Neural cell (in vitro differentiated cells): ENCODE results near the gene ARMC12. TPM values are rescaled to one million over a fixed set of nuclear protein-coding genes. Genes with fewer than 3 reads are reported as not detected.

ENCODE experiments used
- H2AFZ ChIP-seq: fragments of 200-600, 300-800 bp; sonication (generic), shearing (Covaris generic); 2 replicates; pipeline ENCODE4 v1.6.0; 2014; ENCODE audit warnings: low read depth, mild to moderate bottlenecking, antibody characterized with exemption, low read length, moderate library complexity
- H3F3A ChIP-seq: fragments of 200-600 bp; shearing (Covaris generic); 2 replicates; pipeline ENCODE4 v1.6.1; 2016; ENCODE audit warnings: mild to moderate bottlenecking, moderate library complexity, mixed read lengths, antibody characterized with exemption, low read length; ENCODE audit not compliant: insufficient read depth, poor library complexity, severe bottlenecking
- H3K27ac ChIP-seq: fragments of 200-600, 300-800 bp; sonication (generic), shearing (Covaris generic); 2 replicates; pipeline ENCODE4 v1.5.1; 2014; ENCODE audit warnings: mild to moderate bottlenecking, low read length, moderate library complexity
- H3K27me3 ChIP-seq: fragments of 300-800, 200-600 bp; sonication (generic), shearing (Covaris generic); 2 replicates; pipeline ENCODE4 v1.6.0; 2014; ENCODE audit warnings: mild to moderate bottlenecking, low read depth, low read length, moderate library complexity; ENCODE audit not compliant: insufficient read depth
- H3K36me3 ChIP-seq: fragments of 300-800, 200-600 bp; sonication (generic), shearing (Covaris generic); 2 replicates; pipeline ENCODE4 v1.5.1; 2014; ENCODE audit warnings: mild to moderate bottlenecking, antibody characterized with exemption, low read length, moderate library complexity; ENCODE audit not compliant: insufficient read depth
- H3K4me2 ChIP-seq: fragments of 300-800, 200-600 bp; sonication (generic), shearing (Covaris generic); 2 replicates; pipeline ENCODE4 v1.6.0; 2014; ENCODE audit warnings: mild to moderate bottlenecking, low read length
- H3K4me3 ChIP-seq: fragments of 300-800, 200-600 bp; sonication (generic), shearing (Covaris generic); 2 replicates; pipeline ENCODE4 v1.5.1; 2014; ENCODE audit warnings: mild to moderate bottlenecking, low read length, moderate library complexity
- H3K79me2 ChIP-seq: fragments of 200-600 bp; shearing (Covaris generic); replicated peaks from 2 replicates; pipeline ENCODE4 v1.6.0; 2014; ENCODE audit warnings: mild to moderate bottlenecking, low read length, moderate library complexity; ENCODE audit not compliant: insufficient read depth
- H3K9ac ChIP-seq: fragments of 300-800, 200-600 bp; sonication (generic), shearing (Covaris generic); 2 replicates; pipeline ENCODE4 v1.6.1; 2016; ENCODE audit warnings: mild to moderate bottlenecking, low read length, mixed read lengths
- H3K9me2 ChIP-seq: fragments of 200-600 bp; shearing (Covaris generic); 2 replicates; pipeline ENCODE4 v1.6.1; 2016; ENCODE audit warnings: mild to moderate bottlenecking, low read length, mixed read lengths; ENCODE audit not compliant: insufficient read depth
- H3K9me3 ChIP-seq: fragments of 200-600, 300-800 bp; sonication (generic), shearing (Covaris generic); 2 replicates; pipeline ENCODE4 v1.6.1; 2016; ENCODE audit warnings: mild to moderate bottlenecking, mixed run types, low read length, moderate library complexity, mixed read lengths
- H4K20me1 ChIP-seq: fragments of 200-600 bp; shearing (Covaris generic); 2 replicates; pipeline ENCODE4 v1.6.1; 2016; ENCODE audit warnings: mild to moderate bottlenecking, mixed run types; ENCODE audit not compliant: insufficient read depth
- RAD21 ChIP-seq: fragments of 450-650 bp; conservative IDR thresholded peaks from 2 replicates; pipeline ENCODE4 v1.6.1; 2014; ENCODE audit warnings: antibody characterized with exemption, mild to moderate bottlenecking, moderate library complexity
- TAF1 ChIP-seq: IDR thresholded peaks from 2 replicates; pipeline ENCODE4 v1.6.1; 2012; ENCODE audit warnings: low read depth
- polyA plus RNA-seq: library from polyadenylated mRNA; depleted of rRNA; stranded (reverse); fragments of >200 nt; gene quantifications from 2 replicates; pipeline ENCODE4 v1.2.3, GENCODE V29; 2014
- TF ChIP-seq, protein P1 (sequence below): IDR thresholded peaks from 2 replicates; pipeline ENCODE4 v1.6.1; 2012; ENCODE audit warnings: borderline replicate concordance
- TF ChIP-seq, protein P2 (sequence below): fragments of 450-650 bp; IDR thresholded peaks from 2 replicates; pipeline ENCODE4 v1.5.1; 2014; ENCODE audit warnings: antibody characterized with exemption, mild to moderate bottlenecking, moderate library complexity; ENCODE audit not compliant: poor library complexity, severe bottlenecking

The ARMC12 gene
- polyA plus RNA-seq, 1 donor from 2014 or later, result 2.2 TPM

DNA sequence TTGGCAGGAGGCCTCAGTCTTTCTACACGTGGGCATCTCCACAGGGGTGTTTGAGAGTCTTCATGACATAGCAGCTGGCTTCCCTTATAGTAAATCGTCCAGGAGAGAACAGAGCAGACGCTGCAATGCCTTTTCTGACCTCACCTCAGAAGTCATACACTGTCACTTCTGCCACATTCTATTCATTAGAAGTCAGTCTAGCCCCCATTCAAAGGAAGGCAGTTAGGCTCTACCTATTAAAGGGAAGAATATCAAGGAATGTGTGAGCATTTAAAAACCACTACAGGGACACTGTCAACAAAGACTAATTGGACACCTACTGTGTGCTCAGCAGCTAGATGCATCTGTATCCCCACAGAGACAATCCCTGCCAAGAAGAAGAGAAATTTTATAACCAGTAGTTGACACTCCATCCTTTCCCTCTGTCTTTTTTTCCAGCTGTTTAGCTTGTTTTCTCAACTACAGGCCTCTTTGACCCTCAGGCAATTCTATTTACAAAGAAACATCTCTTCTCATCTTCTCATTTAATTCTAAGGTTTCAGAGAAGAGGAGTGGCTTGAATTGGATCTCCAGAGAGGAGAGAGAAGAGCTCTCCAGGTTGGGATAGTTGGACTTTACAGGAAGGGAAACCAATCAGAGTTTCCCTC is 18.6 kb downstream of the ARMC12 start:
- H3K9me3 ChIP-seq, result no peaks in the 10 kb centered on the region
- no peak overlapping the region for H3K4me2 ChIP-seq
- no peaks in the 10 kb centered on the region for H3K36me3 ChIP-seq
- TF ChIP-seq, protein P1, sequence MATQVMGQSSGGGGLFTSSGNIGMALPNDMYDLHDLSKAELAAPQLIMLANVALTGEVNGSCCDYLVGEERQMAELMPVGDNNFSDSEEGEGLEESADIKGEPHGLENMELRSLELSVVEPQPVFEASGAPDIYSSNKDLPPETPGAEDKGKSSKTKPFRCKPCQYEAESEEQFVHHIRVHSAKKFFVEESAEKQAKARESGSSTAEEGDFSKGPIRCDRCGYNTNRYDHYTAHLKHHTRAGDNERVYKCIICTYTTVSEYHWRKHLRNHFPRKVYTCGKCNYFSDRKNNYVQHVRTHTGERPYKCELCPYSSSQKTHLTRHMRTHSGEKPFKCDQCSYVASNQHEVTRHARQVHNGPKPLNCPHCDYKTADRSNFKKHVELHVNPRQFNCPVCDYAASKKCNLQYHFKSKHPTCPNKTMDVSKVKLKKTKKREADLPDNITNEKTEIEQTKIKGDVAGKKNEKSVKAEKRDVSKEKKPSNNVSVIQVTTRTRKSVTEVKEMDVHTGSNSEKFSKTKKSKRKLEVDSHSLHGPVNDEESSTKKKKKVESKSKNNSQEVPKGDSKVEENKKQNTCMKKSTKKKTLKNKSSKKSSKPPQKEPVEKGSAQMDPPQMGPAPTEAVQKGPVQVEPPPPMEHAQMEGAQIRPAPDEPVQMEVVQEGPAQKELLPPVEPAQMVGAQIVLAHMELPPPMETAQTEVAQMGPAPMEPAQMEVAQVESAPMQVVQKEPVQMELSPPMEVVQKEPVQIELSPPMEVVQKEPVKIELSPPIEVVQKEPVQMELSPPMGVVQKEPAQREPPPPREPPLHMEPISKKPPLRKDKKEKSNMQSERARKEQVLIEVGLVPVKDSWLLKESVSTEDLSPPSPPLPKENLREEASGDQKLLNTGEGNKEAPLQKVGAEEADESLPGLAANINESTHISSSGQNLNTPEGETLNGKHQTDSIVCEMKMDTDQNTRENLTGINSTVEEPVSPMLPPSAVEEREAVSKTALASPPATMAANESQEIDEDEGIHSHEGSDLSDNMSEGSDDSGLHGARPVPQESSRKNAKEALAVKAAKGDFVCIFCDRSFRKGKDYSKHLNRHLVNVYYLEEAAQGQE, result no peak
- TF ChIP-seq TAF1, result no peak
- no peaks in the 10 kb centered on the region for H3K9me2 ChIP-seq
- no peak overlapping the region for H2AFZ ChIP-seq
- no peak overlapping the region for H3K27ac ChIP-seq
- H3K4me3 ChIP-seq, result no peak overlapping the region
- no peaks in the 10 kb centered on the region for H3F3A ChIP-seq
- H3K9ac ChIP-seq, result no peak overlapping the region
- no peaks in the 10 kb centered on the region for H3K27me3 ChIP-seq
- H3K79me2 ChIP-seq, result no peaks in the 10 kb centered on the region
- no peaks in the 10 kb centered on the region for H4K20me1 ChIP-seq

DNA sequence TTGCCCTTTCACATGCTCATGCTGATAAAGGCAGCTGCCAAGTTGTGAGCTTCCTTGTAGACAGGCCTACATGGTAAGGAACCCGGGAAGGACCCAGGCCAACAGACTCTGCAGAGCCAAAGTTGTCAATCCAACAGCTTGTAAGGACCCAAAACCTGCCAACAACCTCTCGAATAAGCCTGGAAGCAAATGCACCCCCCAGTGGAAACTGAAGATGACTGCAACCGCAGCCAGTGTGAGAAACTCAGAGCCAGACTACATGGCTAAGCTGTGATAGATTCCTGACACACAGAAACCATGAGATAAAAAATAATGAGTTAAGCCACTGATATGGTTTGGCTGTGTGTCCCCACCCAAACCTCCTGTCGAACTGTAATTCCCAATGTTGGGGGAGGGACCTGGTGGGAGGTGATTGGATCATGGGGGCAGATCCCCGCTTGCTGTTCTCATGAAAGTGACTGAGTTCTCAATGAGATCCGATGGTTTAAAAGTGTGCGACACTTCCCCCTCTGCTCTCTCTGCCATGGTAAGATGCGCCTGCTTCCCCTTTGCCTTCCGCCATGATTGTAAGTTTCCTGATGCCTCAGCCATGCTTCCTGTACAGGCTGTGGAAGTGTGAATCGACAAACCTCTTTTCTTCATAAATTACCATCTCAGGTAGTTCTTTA is 20.8 kb downstream of the ARMC12 start:
- Histone ChIP-seq H3K9ac (no peak overlapping the region), H4K20me1 (no peaks in the 10 kb centered on the region), H3K4me3 (no peak overlapping the region), H3K27ac (no peak overlapping the region), H3K9me3 (no peaks in the 10 kb centered on the region), H3F3A (no peaks in the 10 kb centered on the region), H3K9me2 (no peaks in the 10 kb centered on the region), H3K79me2 (no peaks in the 10 kb centered on the region), H2AFZ (no peak overlapping the region), H3K36me3 (no peaks in the 10 kb centered on the region), H3K27me3 (no peaks in the 10 kb centered on the region), H3K4me2 (no peak overlapping the region)
- TF ChIP-seq, protein P1, result no peak
- peak; percentile 8 for TF ChIP-seq RAD21
- TF ChIP-seq, protein P2, sequence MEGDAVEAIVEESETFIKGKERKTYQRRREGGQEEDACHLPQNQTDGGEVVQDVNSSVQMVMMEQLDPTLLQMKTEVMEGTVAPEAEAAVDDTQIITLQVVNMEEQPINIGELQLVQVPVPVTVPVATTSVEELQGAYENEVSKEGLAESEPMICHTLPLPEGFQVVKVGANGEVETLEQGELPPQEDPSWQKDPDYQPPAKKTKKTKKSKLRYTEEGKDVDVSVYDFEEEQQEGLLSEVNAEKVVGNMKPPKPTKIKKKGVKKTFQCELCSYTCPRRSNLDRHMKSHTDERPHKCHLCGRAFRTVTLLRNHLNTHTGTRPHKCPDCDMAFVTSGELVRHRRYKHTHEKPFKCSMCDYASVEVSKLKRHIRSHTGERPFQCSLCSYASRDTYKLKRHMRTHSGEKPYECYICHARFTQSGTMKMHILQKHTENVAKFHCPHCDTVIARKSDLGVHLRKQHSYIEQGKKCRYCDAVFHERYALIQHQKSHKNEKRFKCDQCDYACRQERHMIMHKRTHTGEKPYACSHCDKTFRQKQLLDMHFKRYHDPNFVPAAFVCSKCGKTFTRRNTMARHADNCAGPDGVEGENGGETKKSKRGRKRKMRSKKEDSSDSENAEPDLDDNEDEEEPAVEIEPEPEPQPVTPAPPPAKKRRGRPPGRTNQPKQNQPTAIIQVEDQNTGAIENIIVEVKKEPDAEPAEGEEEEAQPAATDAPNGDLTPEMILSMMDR, result peak; percentile 31
